Panc1 (cell line): Measurements from ENCODE around the gene POLA1. TPM values are rescaled to one million over a fixed set of nuclear protein-coding genes. Genes with fewer than 3 reads are reported as not detected.
A peak's percentile ranks its signal among the peaks of the same experiment; 100 is the strongest.

Source experiments
- ATAC-seq: fragments of 200-7000 bp; cut with Tn5 transposase; 2 replicates; pipeline ENCODE4 v1.9.1; 2020; ENCODE audit warnings: mild to moderate bottlenecking, moderate library complexity
- BruUV-seq: library from RNA; stranded (reverse); fragments of 400-500 nt; replicated peaks from 2 replicates; lab custom pipeline; 2021; lab: Mats Ljungman, UMichigan
- CTCF ChIA-PET: fragments of 300-600 bp; sonication (Branson Sonifier 250); formaldehyde crosslinking; loops from one replicate; lab custom pipeline; 2022; ENCODE audit warnings: antibody characterized with exemption; lab: Charles Lee
- POLR2A ChIA-PET: fragments of 300-600 bp; sonication (Branson Sonifier 250); formaldehyde crosslinking; loops from one replicate; lab custom pipeline; 2022; ENCODE audit warnings: antibody characterized with exemption; lab: Charles Lee
- DNase-seq: peaks from one replicate; pipeline ENCODE4 v3.0.0-alpha.2; 2010; ENCODE audit warnings: low read depth, low spot score
- H3K27ac ChIP-seq: 2 replicates; pipeline ENCODE4 v1.5.1; 2011; ENCODE audit warnings: mild to moderate bottlenecking, low read length, inconsistent platforms
- H3K27me3 ChIP-seq: fragments of 200-500 bp; sonication (Bioruptor generic); 2 replicates; pipeline ENCODE4 v1.6.0; 2014; ENCODE audit warnings: low read length, inconsistent platforms; ENCODE audit not compliant: control insufficient read depth, insufficient read depth
- H3K36me3 ChIP-seq: fragments of 200-500 bp; sonication (Bioruptor generic); 2 replicates; pipeline ENCODE4 v1.5.1; 2014; ENCODE audit warnings: inconsistent platforms, mild to moderate bottlenecking, low read length, moderate library complexity; ENCODE audit not compliant: control insufficient read depth, insufficient read depth
- H3K4me1 ChIP-seq: 2 replicates; pipeline ENCODE4 v1.5.1; 2011; ENCODE audit warnings: inconsistent platforms, mild to moderate bottlenecking, low read length, moderate library complexity; ENCODE audit not compliant: control insufficient read depth, insufficient read depth
- H3K4me3 ChIP-seq, 2 experiments: 2 replicates each; pipeline ENCODE4 v1.5.1; 2011 to 2012; ENCODE audit warnings: low read depth in 2 of 2, low read length in 2 of 2, mild to moderate bottlenecking in 2 of 2, inconsistent platforms in 1 of 2, moderate library complexity in 1 of 2
- H3K9me3 ChIP-seq: fragments of 200-500 bp; sonication (Bioruptor generic); 2 replicates; pipeline ENCODE4 v1.5.1; 2014; ENCODE audit warnings: low read depth, mild to moderate bottlenecking, inconsistent platforms, low read length, moderate library complexity; ENCODE audit not compliant: control insufficient read depth, insufficient read depth
- POLR2AphosphoS5 ChIP-seq: IDR thresholded peaks from 2 replicates; pipeline ENCODE4 v1.6.1; 2012; ENCODE audit warnings: mild to moderate bottlenecking, low read depth, low read length, moderate library complexity
- REST ChIP-seq, 2 experiments: IDR thresholded peaks; 2 replicates each; pipeline ENCODE4 v1.6.1; 2011 to 2012; ENCODE audit warnings: low read depth in 2 of 2, control low read depth in 1 of 2, low read length in 1 of 2, mild to moderate bottlenecking in 1 of 2, moderate library complexity in 1 of 2; ENCODE audit not compliant: insufficient read depth in 1 of 2
- SIN3A ChIP-seq: IDR thresholded peaks from 2 replicates; pipeline ENCODE4 v1.6.1; 2012; ENCODE audit warnings: low read depth, mild to moderate bottlenecking, low read length, moderate library complexity, borderline replicate concordance; ENCODE audit not compliant: insufficient read depth
- TCF7L2 ChIP-seq: IDR thresholded peaks from 2 replicates; pipeline ENCODE4 v1.6.1; 2011; ENCODE audit warnings: mild to moderate bottlenecking, low read depth, low read length, inconsistent platforms
- in situ Hi-C: cut with HindIII; loops from 2 replicates; pipeline ENCODE4 v1.10.0; 2016; ENCODE audit warnings: low sequenced_read_pairs, low pct_unique_long_range_greater_than_20kb
- intact Hi-C: fragments of 100-400 bp; cut with micrococcal nuclease; formaldehyde crosslinking; loops from one replicate; pipeline ENCODE4 v1.10.0; 2022; ENCODE audit not compliant: unreplicated experiment
- total RNA-seq: library from RNA; stranded (reverse); gene quantifications from one replicate; pipeline ENCODE4 v1.2.1, GENCODE V29; 2021; ENCODE audit not compliant: unreplicated experiment
- TF ChIP-seq, protein P1 (sequence below): fragments of 450-650 bp; IDR thresholded peaks from 2 replicates; pipeline ENCODE4 v1.5.1; 2017; ENCODE audit warnings: mild to moderate bottlenecking

POLA1 gene
- total RNA-seq, 1 experiment from 2014 or later, result 10.5 TPM

DNA sequence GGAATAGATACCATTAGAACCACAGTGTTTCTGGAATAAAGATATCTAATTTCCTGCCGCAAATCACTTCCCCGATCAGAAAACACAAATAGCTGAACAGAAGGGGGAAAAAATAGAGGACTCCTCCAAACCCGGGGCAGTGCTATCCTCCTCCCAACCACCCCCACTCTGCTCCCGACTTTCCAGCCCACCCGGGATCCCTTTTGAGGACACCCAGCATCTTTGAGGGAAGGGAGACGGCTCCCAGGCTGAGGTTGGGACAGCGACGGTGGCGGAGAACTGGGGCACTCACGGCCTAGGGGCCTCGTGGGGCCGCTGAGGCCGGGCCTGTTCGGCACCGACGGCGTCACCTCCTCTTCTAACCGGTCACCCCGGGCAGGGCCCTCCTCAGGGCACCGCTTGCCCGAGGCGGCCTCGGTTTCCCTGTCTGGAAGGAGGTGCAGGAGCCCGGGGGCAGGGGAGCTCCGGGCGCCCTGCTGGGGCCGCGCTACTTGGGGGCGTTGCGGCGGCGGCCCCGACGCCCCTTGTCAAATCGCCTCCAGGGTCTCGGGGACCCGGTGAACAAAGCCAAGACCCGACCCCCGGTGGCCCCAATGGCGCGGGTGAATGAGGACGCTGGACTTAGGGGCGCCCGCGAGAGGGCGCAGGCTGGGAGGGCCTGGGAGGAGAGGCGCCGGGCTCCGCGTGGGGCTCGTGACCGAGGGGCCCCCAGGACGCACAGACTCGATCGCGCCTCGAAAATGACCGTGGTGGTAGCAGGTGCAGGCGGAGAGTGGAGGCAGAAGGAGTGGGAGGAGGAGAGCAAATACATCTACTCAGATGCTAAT is 329.0 kb downstream of the POLA1 start:
- intact Hi-C loops (no loop called here), in situ Hi-C loops (no loop called here)
- CTCF ChIA-PET, result no interaction called here
- no TSS peak for BruUV-seq
- Histone ChIP-seq H3K9me3 (no peaks in the 10 kb centered on the region), H3K4me1 (no peaks in the 10 kb centered on the region), H3K4me3 (no peak overlapping the region), H3K27ac (no peak overlapping the region), H3K36me3 (no peaks in the 10 kb centered on the region), H3K27me3 (peaks cover 13% of the 10 kb centered on the region)
- DNase-seq (no peak), ATAC-seq (no peak)
- no peak for TF ChIP-seq POLR2AphosphoS5
- no peak for TF ChIP-seq REST (IDR thresholded peaks at IDR 0.05; ENCODE audit: insufficient read depth in 1 of 2, low read depth in 2 of 2, low read length in 1 of 2)
- no peak for TF ChIP-seq TCF7L2
- TF ChIP-seq, protein P1, sequence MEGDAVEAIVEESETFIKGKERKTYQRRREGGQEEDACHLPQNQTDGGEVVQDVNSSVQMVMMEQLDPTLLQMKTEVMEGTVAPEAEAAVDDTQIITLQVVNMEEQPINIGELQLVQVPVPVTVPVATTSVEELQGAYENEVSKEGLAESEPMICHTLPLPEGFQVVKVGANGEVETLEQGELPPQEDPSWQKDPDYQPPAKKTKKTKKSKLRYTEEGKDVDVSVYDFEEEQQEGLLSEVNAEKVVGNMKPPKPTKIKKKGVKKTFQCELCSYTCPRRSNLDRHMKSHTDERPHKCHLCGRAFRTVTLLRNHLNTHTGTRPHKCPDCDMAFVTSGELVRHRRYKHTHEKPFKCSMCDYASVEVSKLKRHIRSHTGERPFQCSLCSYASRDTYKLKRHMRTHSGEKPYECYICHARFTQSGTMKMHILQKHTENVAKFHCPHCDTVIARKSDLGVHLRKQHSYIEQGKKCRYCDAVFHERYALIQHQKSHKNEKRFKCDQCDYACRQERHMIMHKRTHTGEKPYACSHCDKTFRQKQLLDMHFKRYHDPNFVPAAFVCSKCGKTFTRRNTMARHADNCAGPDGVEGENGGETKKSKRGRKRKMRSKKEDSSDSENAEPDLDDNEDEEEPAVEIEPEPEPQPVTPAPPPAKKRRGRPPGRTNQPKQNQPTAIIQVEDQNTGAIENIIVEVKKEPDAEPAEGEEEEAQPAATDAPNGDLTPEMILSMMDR, result peak; percentile 32; the same call in 1 of the 2 replicates
- TF ChIP-seq SIN3A, result no peak
- POLR2A ChIA-PET, result no interaction called here

DNA sequence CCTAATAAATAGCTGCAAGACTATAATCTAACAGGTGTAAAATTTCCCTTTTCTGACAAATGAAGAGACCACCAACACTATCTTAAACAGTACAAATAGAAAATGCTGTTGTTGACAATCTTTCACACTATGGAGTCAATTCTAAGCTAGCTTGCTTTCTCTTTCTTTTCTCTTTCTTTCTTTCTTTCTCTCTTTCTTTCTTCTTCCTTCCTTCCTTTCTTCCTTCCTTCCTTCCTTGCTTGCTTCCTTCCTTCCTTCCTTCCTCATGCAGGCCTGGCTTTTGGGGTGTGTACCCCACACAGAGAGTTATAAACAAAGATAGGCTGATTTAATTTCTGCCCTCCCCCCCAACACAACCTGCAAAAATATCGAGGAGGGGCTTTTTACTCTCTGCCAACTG is 330.2 kb downstream of the POLA1 start:
- POLR2A ChIA-PET, result no interaction called here
- Histone ChIP-seq H3K9me3 (no peaks in the 10 kb centered on the region), H3K27me3 (peaks cover 11% of the 10 kb centered on the region), H3K4me1 (no peaks in the 10 kb centered on the region), H3K27ac (no peak overlapping the region), H3K4me3 (no peak overlapping the region), H3K36me3 (no peaks in the 10 kb centered on the region)
- DNase-seq (no peak), ATAC-seq (no peak)
- in situ Hi-C loops, result no loop called here
- BruUV-seq, result no TSS peak
- TF ChIP-seq, protein P1, result no peak
- TF ChIP-seq SIN3A (no peak), TCF7L2 (no peak), POLR2AphosphoS5 (no peak), REST (IDR thresholded peaks at IDR 0.05; ENCODE audit: insufficient read depth in 1 of 2, low read depth in 2 of 2, low read length in 1 of 2) (no peak)
- CTCF ChIA-PET, result no interaction called here
- intact Hi-C loops, result no loop called here
